Heart left ventricle (tissue), 16 donors: Measurements from ENCODE around the gene TUBD1. TPM values are rescaled to one million over a fixed set of nuclear protein-coding genes. Genes with fewer than 3 reads are reported as not detected.
A peak's percentile ranks its signal among the peaks of the same experiment; 100 is the strongest.
"Not testable (repeated sequence)": the region's sequence is repeated elsewhere in the genome, so short reads cannot be mapped to it uniquely, and the experiment has no call there.

Source experiments
- ATAC-seq, 4 donors: fragments of 200-7000 bp; cut with Tn5 transposase; one replicate each; pipeline ENCODE4 v1.9.1; 2020 to 2022; ENCODE audit warnings: moderate library complexity in 4 of 4, mild to moderate bottlenecking in 3 of 4, moderate number of reproducible peaks in 1 of 4
- DNase-seq, 5 donors: peaks; one replicate each; pipeline ENCODE4 v3.0.0-alpha.2; 2020
- H3K27ac ChIP-seq, 12 donors: fragments of 200-600 bp; sonication (generic) in 4 of 12; one replicate each; pipeline versions ENCODE4 v1.5.0 to v1.8.0; 2016 to 2022; ENCODE audit warnings: mild to moderate bottlenecking in 2 of 12
- H3K27me3 ChIP-seq, 9 donors: fragments of 200-600 bp; sonication (generic) in 2 of 9; one replicate each; pipeline versions ENCODE4 v1.5.1 to v1.8.0; 2016 to 2022; ENCODE audit warnings: mild to moderate bottlenecking in 3 of 9
- H3K36me3 ChIP-seq, 9 donors: fragments of 200-600 bp; sonication (generic) in 2 of 9; one replicate each; pipeline versions ENCODE4 v1.5.0 to v1.8.0; 2018 to 2022; ENCODE audit warnings: mild to moderate bottlenecking in 2 of 9
- H3K4me1 ChIP-seq, 12 donors: fragments of 200-600 bp; sonication (generic) in 4 of 12; one replicate each; pipeline versions ENCODE4 v1.5.0 to v1.8.0; 2016 to 2022; ENCODE audit warnings: mild to moderate bottlenecking in 3 of 12
- H3K4me3 ChIP-seq, 12 donors: fragments of 200-600 bp; sonication (generic) in 4 of 12; one replicate each; pipeline versions ENCODE4 v1.5.0 to v1.8.0; 2017 to 2022; ENCODE audit warnings: mild to moderate bottlenecking in 9 of 12, moderate library complexity in 4 of 12
- H3K9me3 ChIP-seq, 12 donors: fragments of 200-600 bp; sonication (generic) in 4 of 12; one replicate each; pipeline versions ENCODE4 v1.5.0 to v1.8.0; 2016 to 2022; ENCODE audit warnings: mild to moderate bottlenecking in 1 of 12
- CTCF ChIP-seq, 12 donors: fragments of 200-600 bp; sonication (generic) in 4 of 12; IDR thresholded peaks; one replicate each; pipeline versions ENCODE4 v1.5.0 to v1.8.0; 2018 to 2022; ENCODE audit warnings: antibody characterized with exemption in 12 of 12, mild to moderate bottlenecking in 5 of 12
- POLR2A ChIP-seq, 2 donors: fragments of 450-650 bp; IDR thresholded peaks; one replicate each; pipeline ENCODE4 v1.6.1; 2017; ENCODE audit warnings: antibody characterized with exemption in 2 of 2, mild to moderate bottlenecking in 2 of 2, moderate library complexity in 2 of 2
- WGBS, 4 donors: extraction: QIAGEN DNeasy Blood & Tissue Kit in 2 of 4; methylation state at CpG; one replicate each; pipeline versions ENCODE4 v1.1.5 to v1.1.7; 2013 to 2018; 5-methylcytosine and 5-hydroxymethylcytosine counted together
- intact Hi-C, 10 donors: fragments of 100-400 bp; cut with DNase I; formaldehyde crosslinking; loops; one replicate each; pipeline versions ENCODE4 v1.11.1 to v1.14.2; 2022
- polyA plus RNA-seq, 2 donors: library from polyadenylated mRNA; stranded (reverse); fragments of 200-250 nt; gene quantifications; one replicate each; pipeline ENCODE4 v1.2.3, GENCODE V29; 2013
- total RNA-seq, 9 donors: library from RNA; depleted of rRNA in 2 of 9; stranded (reverse); fragments of >200 nt in 2 of 9; fragmentation: NEBNext Ultra II Directional in 3 of 9; extraction: Animal tissue kit (Norgen Biotek cat#: 25700) in 3 of 9; gene quantifications; one replicate each; pipeline versions ENCODE4 v1.1.0 to v1.2.4, GENCODE V29; 2016 to 2023
- donor health status: ischemic (EF 13 %, LVEDD 7.1; RV severe dilation, severe dysfunction).
- donor health status: healthy with polysubstance abuse.
- donor health status: DM: no; HTN: yes; CAD: no.
- donor health status: DM: no; HTN: no; CAD: no.
- donor health status: ischemic (EF 25% LVEDD 6.9; RV normal size, moderate dysfunction).
- donor health status: ischemic (EF 25% LVEDD 5.7; RV mildly dilated, moderate dysfunction).
- donor health status: healthy.
- donor health status: DM: yes; HTN: yes; CAD: no.
- donor health status: ischemic (EF 35%, LVEDD 5.7; RV mildly dilated, moderate dysfunction).
- donor health status: nonischemic (EF 11% LVEDD 7.7; RV severe dilation, severe dysfunction).
- donor health status: DM: yes; HTN: yes; CAD: no.
- donor health status: PGD.
- donor health status: ischemic (EF 29% LVEDD 5.4; RV normal size, mild dysfunction).
- donor health status: nonischemic (EF 23%, LVEDD 6.1; RV moderate dilation, normal function).

Gene TUBD1
- total and polyA plus RNA-seq, 11 donors = 3.7 to 8.5 (median 6.2) TPM

- WGBS, 4 donors = 59 to 68% (median 63%) methylated on average over 14 of the region's 14 CpGs
- intact Hi-C loops = no loop called here
Measured at GRCh38 chr17:59851439-59852375, 41.0 kb downstream of the TUBD1 start.

GRCh38 chr17:59850311-59850710, 42.4 kb downstream of the TUBD1 start:
- DNase-seq, H3K4me3 ChIP-seq, ATAC-seq, H3K36me3 ChIP-seq, H3K9me3 ChIP-seq, H3K27me3 ChIP-seq, intact Hi-C loops: not testable (repeated sequence)
- Histone ChIP-seq H3K27ac (peak overlapping the region in 1 of 12 donors; percentile 82), H3K4me1 (peaks cover 2 to 79% (median 29%) of the 10 kb centered on the region in 12 donors)
- WGBS, 4 donors = 92 to 95% (median 93%) methylated on average over 15 of the region's 15 CpGs

More at GRCh38 chr17:59851439-59852375, 41.0 kb downstream of the TUBD1 start:
- DNase-seq (peak in 1 of 5 donors; percentile 41), ATAC-seq (peak in 2 of 4 donors; percentile 29)
- Histone ChIP-seq H3K27me3 (no peaks in the 10 kb centered on the region), H3K4me1 (peaks cover 0 to 76% (median 16%) of the 10 kb centered on the region in 12 donors), H3K36me3 (no peaks in the 10 kb centered on the region), H3K27ac (peak overlapping the region in 9 of 12 donors; percentile 15 to 82 (median 52)), H3K9me3 (no peaks in the 10 kb centered on the region), H3K4me3 (no peak overlapping the region)
- TF ChIP-seq CTCF (IDR thresholded peaks at IDR 0.05) (no peak), POLR2A (IDR thresholded peaks at IDR 0.05) (no peak)

GRCh38 chr17:59848778-59849177, 44.0 kb downstream of the TUBD1 start:
- DNase-seq (peak in 3 of 5 donors; percentile 62 to 71 (median 69)), ATAC-seq (peak in 1 of 4 donors; percentile 45)
- H3K9me3 ChIP-seq = no peaks in the 10 kb centered on the region
- H3K27ac ChIP-seq = peak overlapping the region in 1 of 12 donors; percentile 95
- 76 to 90% (median 88%) methylated on average over 7 of the region's 7 CpGs for WGBS, 4 donors
- H3K36me3 ChIP-seq = no peaks in the 10 kb centered on the region
- TF ChIP-seq POLR2A (IDR thresholded peaks at IDR 0.05) (no peak), CTCF (IDR thresholded peaks at IDR 0.05) (no peak)
- H3K4me3 ChIP-seq = peak overlapping the region in 1 of 12 donors; percentile 13
- intact Hi-C loops = no loop called here
- H3K27me3 ChIP-seq = no peaks in the 10 kb centered on the region
- peaks cover 2 to 86% (median 29%) of the 10 kb centered on the region in 12 donors for H3K4me1 ChIP-seq

GRCh38 chr17:59848385-59848668, 44.4 kb downstream of the TUBD1 start:
- Histone ChIP-seq H3K4me3 (peak overlapping the region in 1 of 12 donors; percentile 13), H3K9me3 (no peaks in the 10 kb centered on the region), H3K27ac (peak overlapping the region in 2 of 12 donors; percentile 88 to 95), H3K36me3 (no peaks in the 10 kb centered on the region), H3K4me1 (peaks cover 2 to 85% (median 25%) of the 10 kb centered on the region in 12 donors), H3K27me3 (no peaks in the 10 kb centered on the region)
- TF ChIP-seq POLR2A (IDR thresholded peaks at IDR 0.05) = no peak
- TF ChIP-seq CTCF (IDR thresholded peaks at IDR 0.05) = no peak
- 93 to 97% (median 95%) methylated on average over 6 of the region's 6 CpGs for WGBS, 4 donors
- intact Hi-C loops = no loop called here
- ATAC-seq = no peak
- no peak for DNase-seq
